Activated T-cell treated with anti-CD3 and anti-CD28 coated beads for 1 hour (primary cell): ENCODE results near the gene POLD1.
"Not testable (repeated sequence)": the region's sequence is repeated elsewhere in the genome, so short reads cannot be mapped to it uniquely, and the experiment has no call there.

Source experiments
- DNase-seq: peaks from one replicate; pipeline ENCODE4 v3.0.0-alpha.2; 2020; ENCODE audit warnings: low read depth

POLD1 gene

DNA sequence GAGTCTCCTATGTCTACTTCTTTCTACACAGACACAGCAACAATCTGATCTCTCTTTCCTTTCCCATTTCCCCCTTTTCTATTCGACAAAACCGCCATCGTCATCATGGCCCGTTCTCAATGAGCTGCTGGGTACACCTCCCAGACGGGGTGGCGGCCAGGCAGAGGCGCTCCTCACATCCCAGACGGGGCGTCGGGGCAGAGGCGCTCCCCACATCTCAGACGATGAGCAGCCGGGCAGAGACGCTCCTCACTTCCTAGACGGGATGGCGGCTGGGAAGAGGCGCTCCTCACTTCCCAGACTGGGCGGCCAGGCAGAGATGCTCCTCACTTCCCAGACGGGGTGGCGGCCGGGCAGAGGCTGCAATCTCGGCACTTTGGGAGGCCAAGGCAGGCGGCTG, 6.8 kb downstream of the POLD1 start:
- DNase-seq, result not testable (repeated sequence)

DNA sequence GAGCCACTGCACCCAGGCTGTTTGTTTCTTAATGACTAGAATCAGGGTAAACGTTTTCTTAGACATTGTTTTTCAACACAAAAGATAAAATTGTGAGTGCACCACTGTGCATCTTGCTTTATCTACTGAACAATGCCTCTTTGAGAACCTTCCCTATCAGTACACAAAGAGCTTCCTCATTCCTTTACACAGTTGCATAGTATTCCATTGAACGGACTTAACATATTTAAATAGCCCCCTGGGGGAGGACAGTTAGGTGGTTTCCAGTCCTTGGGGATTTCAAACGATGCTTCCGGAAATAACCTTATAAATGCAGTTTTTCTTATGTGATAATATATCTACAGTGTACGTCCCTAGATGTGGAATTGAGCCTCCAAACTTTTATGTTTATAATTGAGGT, 8.6 kb downstream of the POLD1 start:
- DNase-seq, result no peak

DNA sequence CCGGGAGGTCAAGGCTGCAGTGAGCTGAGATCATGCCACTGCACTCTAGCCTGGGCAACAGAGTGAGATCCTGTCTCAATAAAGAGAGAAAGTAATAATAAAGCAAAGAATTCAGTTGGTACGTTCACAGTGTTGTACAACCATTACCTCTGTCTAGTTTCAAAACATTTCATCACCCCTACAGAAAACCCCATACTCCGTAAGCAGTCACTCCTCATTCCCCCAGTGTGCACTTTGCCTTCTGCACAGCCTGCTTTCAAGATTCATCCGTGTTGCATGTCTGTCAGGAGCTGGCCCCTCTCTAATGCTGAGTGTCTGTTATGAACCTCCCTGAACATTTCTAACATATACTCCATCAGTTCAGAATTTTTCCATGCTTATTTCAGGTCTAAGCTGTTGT, 9.4 kb downstream of the POLD1 start:
- DNase-seq, result no peak

DNA sequence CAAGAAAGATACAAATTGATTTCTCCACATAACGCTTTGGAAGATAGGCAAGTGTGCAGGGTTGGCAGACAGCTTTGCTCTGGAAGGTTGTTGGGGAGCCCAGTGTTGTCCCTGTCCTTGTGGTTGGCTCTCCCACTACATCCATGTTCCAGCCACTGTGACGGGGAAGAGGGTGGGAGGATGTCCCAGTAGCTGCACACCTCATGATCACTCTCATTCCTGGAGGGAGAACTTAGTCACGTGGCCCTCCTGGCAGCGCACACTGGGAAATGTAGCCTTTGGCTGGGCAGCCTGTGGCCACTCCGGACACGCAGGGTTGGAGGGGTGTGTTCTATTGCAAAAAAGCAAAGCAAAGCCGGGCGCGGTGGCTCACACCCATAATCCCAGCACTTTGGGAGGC, 9.9 kb downstream of the POLD1 start:
- DNase-seq, result no peak

DNA sequence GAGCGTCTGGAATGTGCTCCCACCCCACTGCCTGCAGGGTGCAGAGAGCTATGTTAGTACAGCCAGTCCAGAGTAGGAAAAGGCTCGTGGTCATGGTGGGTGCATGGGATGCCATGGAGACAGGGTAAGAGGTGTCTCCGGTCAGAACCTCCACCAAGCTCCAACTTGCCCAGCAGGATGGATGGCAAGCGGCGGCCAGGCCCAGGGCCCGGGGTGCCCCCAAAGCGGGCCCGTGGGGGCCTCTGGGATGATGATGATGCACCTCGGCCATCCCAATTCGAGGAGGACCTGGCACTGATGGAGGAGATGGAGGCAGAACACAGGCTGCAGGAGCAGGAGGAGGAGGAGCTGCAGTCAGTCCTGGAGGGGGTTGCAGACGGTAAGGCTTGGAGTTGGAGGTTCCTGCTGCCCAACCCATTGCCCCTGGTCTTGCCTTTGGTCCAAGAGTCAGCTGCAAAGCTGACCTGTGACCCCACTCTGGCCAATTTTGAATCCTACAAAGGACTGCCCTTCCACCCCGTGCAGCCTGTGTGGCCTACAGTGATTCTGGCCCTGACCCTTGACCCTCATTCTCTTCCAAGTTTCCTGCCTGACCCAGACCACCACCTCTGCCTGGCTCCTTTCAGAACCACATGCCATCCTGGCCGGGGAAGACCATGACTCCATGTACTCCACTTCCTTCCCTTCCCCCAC, 14.7 kb downstream of the POLD1 start:
- no peak for DNase-seq

DNA sequence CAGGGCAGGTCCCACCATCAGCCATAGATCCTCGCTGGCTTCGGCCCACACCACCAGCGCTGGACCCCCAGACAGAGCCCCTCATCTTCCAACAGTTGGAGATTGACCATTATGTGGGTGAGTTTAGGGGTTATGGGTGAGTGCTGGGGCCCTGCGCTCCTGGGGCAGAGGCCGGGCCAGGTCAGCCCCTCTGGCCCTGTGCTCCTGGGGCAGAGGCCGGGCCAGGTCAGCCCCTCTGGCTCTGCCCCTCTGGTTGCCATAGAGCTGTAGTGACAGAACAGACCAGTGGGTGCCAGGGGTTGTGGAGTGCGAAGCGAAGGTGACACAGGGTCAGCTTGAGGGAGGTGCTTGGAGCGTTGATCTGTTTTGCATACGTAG, 15.2 kb downstream of the POLD1 start:
- no peak for DNase-seq

DNA sequence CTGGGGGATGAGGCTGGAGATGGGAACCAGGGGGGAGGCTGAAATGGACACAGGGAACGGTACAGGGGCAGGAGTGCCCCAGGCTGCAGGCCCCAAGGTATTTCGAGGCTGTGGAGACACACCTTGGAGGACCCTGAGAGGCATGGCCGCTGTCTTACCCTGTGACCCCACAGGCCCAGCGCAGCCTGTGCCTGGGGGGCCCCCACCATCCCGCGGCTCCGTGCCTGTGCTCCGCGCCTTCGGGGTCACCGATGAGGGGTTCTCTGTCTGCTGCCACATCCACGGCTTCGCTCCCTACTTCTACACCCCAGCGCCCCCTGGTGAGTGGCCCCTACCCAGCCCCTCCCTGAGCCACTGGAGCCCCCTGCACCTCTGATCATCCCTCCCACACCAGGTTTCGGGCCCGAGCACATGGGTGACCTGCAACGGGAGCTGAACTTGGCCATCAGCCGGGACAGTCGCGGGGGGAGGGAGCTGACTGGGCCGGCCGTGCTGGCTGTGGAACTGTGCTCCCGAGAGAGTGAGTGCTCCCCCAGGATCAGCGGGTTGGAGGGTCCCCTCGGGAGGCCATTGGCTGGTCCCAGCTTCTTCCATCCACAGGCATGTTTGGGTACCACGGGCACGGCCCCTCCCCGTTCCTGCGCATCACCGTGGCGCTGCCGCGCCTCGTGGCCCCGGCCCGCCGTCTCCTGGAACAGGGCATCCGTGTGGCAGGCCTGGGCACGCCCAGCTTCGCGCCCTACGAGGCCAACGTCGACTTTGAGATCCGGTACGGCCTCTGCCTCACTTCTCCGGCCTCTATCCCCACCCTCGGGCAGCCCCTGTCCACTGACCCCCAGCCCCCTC, 17.7 kb downstream of the POLD1 start:
- DNase-seq, result no peak

DNA sequence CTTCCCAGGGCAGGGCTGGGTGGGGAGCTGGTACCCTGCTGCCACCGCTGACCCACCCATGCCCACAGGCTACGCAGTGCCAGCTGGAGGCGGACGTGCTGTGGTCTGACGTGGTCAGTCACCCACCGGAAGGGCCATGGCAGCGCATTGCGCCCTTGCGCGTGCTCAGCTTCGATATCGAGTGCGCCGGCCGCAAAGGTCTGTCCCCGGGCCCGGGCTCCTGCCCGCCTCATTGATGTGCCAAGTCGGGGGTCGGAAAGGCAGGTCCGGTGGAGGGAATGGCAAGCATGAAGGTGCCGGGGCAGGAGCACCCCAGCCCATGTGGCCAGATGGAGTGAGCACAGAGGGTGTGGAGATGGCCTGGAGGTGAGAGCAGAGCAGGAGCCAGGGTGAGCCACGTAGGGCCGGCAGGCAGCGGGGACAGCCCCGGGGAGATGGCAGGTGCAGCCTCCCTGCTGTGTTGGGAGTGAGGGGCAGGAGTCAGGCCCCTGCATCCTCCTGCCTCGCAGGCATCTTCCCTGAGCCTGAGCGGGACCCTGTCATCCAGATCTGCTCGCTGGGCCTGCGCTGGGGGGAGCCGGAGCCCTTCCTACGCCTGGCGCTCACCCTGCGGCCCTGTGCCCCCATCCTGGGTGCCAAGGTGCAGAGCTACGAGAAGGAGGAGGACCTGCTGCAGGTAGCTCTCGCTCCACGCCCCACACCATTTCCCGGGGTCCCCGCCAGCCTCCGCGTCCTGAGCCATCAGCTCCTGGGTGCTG, 18.6 kb downstream of the POLD1 start:
- DNase-seq, result no peak

DNA sequence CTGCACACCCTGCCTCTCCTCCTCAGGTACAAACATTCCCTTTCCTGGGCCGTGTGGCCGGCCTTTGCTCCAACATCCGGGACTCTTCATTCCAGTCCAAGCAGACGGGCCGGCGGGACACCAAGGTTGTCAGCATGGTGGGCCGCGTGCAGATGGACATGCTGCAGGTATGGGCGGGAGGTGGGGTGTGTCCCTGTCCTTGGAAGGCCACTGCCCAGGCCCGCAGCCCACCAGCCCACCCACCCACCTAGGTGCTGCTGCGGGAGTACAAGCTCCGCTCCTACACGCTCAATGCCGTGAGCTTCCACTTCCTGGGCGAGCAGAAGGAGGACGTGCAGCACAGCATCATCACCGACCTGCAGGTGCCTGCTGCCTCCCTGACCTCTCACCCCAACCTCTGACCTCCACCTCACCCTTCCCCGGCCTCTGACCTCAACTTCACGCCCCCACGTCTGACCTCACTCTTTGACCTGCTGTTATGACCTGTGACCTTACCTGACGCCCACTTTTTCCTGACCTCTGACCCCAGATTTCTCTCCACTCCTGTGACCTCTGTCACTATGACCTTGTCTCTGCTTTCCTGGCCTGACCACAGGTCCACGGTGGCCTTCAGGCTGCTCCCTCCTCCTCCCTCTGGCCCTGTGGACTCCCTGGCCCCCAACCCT, 22.1 kb downstream of the POLD1 start:
- DNase-seq, result no peak

DNA sequence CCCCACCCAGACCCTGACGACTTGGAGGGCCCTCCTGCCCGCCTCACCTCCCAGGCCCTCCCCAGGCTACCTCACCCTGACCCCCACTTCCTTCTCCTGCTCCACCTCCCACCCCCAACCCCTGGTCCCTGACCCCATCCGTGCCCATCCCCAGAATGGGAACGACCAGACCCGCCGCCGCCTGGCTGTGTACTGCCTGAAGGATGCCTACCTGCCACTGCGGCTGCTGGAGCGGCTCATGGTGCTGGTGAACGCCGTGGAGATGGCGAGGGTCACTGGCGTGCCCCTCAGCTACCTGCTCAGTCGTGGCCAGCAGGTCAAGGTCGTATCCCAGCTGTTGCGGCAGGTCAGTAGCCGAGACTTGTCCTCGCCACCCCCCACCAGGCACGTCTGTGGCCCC, 22.7 kb downstream of the POLD1 start:
- no peak for DNase-seq

DNA sequence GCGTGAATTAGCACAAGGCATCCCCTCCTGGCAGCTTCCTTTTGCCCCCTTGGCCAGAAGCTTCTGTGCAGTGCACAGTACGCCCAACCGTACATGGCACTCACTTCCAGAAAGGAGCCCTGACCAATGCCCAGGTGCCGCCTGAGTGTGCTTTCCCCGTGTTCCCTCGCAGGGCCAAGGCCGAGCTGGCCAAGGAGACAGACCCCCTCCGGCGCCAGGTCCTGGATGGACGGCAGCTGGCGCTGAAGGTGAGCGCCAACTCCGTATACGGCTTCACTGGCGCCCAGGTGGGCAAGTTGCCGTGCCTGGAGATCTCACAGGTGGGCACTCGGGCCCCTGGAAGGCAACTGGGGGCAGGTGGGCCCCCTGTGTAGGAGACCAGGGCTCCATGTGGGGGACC, 25.2 kb downstream of the POLD1 start:
- DNase-seq, result no peak

DNA sequence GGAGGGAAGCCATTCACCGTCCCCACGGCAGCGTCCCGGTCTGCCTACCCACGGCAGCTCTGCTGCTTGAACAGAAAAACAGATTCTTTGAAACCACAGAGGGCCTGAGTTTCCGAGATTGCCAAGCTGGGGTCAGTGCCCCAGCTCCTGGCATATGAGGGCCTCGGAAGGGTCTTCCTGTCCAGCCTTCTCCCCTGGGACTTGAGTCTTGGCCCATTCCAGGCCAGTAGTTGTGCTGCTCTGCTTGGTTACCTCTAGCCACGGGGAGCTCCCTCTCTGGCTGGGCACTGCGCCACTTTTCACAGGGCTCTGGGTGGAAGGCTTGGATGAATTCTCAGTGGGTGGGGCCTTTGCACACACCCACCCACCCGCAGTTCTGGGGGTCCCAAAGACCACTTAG, 26.0 kb downstream of the POLD1 start:
- DNase-seq, result no peak

DNA sequence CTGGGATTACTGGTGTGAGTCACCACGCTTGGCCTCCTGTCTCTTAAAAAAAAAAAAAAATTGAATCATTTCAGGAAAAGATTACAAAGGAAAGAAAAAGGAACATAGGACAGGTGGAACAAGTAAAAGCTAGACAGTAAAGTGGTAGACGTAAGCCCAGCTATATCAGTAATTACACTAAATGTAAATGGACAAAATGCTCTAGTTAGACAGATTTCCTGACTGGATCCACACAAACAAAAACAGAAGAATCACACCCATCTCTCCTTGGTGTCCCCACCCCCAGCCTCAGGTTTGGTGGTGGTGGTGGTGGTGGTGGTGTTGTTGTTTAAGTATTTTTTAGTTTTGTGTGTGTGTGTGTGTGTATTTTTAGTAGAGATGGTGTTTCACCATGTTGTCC, 28.3 kb downstream of the POLD1 start:
- DNase-seq, result no peak

DNA sequence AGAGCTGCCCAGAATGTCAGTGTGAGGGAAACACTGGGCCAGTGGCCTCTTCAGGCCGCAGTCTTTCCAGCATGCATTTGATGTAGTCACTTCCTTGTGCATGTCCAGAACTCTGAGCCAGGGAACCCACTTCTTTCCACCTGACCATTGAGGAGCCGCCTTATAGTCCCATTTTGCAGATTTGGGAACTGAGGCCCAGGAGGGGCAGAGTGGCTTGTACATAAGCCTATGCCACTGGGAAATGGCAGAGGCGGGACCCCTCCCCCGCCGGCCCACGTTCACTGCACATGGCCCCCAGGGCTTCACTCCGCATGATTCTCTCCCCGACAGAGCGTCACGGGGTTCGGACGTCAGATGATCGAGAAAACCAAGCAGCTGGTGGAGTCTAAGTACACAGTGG, 28.9 kb downstream of the POLD1 start:
- DNase-seq, result no peak

DNA sequence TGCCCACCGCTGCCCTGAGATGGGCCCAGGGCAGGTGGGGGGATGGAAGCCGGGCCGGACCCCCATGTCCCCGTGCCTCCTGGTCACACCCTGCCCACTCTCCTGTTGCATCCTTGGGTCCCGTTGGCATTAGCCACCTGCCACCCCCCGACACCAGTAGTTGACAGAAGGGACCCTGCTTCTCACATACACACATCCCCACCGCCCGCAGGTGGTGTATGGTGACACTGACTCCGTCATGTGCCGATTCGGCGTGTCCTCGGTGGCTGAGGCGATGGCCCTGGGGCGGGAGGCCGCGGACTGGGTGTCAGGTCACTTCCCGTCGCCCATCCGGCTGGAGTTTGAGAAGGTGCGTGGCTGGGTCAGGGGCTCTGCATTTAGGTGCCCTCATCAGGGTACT, 29.4 kb downstream of the POLD1 start:
- DNase-seq, result no peak

DNA sequence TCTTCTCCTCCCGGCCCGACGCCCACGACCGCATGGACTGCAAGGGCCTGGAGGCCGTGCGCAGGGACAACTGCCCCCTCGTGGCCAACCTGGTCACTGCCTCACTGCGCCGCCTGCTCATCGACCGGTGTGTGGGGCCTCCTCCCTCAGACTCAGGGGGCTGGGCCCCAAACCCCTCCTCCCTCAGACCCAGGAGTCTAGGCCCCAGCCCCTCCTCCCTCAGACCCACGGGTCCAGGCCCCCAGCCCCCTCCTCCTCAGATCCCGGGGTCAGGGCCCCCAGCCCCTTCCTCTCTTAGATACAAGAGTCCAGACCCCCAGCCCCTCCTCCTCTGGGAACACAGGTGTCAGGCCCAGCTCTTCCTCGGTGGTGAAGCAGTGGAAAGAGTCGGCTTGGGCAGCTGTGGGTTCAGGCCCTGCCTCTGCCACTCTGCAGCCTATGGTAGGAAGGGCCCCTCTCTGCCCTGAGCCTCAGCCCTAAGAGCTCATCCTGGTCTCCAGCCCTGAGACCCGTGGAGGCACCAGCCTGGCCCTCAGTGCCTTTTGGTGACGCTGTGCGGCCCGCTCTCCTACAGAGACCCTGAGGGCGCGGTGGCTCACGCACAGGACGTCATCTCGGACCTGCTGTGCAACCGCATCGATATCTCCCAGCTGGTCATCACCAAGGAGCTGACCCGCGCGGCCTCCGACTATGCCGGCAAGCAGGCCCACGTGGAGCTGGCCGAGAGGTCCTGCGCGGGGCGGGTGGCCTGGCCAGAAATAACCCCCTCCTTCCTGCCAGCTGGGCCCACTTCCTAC, 30.9 kb downstream of the POLD1 start:
- peak; percentile 68 for DNase-seq

DNA sequence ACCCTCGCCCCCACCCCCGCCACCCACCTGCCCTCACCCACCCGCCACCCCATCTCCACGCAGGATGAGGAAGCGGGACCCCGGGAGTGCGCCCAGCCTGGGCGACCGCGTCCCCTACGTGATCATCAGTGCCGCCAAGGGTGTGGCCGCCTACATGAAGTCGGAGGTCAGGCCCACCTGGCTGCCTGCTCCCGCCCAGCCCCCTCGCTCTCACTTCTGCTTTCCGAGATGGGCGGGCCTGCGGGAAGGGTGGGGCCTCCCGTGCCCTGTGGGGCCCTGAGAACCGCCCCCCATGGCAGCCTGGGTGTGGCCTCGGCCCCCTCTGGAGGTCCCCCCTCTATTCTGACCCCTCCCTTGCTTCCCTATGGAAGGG, 31.5 kb downstream of the POLD1 start:
- DNase-seq, result no peak

DNA sequence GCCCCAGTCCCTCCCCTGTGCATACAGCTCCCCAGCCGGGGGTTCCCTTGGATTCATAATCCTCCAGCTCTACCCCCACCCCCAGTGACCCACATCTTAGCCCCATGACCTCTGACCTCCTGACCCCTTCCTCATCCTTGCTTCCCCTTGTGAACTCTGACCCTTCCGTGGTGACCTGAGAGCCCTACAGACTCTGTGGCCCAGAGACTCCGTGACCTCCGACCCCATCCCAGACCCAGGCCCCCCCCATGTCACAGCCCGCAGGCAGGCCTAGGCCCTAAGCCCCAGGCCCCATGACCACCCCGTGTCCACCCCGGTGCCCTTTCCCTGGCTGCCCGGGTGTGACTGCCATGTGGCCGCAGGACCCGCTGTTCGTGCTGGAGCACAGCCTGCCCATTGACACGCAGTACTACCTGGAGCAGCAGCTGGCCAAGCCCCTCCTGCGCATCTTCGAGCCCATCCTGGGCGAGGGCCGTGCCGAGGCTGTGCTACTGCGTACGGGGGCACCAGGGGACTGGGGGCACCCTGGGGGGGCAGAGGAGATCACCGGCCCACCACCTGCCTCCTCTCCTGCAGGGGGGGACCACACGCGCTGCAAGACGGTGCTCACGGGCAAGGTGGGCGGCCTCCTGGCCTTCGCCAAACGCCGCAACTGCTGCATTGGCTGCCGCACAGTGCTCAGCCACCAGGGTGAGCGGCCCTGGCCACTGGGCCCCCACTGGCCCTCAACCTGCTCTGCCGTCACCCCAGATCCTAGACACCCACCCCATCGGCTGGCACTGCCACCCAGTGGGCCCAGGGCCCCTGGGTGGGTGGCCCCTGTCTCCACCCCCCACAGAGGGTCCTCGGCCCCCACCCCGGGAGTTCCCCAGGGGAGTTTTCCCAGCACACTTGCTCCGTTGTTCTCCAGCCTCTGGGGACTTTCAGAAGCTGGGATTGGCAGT, 32.2 kb downstream of the POLD1 start:
- DNase-seq, result no peak

DNA sequence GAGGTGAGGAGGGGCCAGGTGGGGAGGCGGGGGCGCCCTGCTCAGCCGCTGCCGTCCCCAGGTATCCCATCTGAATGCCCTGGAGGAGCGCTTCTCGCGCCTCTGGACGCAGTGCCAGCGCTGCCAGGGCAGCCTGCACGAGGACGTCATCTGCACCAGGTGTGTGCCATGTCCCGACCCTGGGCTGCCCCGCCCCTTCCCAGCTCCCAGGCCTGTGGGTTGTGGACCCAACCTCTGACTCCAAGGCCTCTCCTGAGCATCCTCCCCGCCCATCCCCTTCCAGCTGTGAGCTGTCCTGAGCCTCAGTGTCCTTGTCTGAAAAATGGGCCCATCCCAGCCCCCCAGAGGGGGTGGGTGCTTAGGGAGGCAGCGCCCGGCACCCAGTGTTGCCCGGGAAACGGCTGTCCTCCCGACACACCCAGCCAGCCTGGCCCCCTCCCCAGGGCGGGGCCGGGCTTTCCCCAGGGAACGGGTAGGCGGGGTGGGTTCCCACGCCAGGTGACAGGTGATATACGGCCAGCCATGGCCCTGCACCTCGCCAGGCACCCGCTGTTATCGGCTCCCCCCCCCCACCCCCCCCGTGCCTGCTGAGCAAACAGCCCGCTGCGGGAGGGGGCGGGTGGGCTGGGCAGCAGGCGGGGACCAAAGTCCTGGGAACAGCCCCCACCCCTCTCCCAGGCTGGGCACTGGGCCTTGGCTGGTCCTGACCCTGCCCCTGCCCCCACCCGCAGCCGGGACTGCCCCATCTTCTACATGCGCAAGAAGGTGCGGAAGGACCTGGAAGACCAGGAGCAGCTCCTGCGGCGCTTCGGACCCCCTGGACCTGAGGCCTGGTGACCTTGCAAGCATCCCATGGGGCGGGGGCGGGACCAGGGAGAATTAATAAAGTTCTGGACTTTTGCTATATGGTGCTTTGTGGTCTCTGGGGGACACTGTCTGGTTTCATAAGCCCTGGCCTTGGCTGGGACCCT, 33.2 kb downstream of the POLD1 start:
- DNase-seq, result no peak
